NCI-H526 (cell line): Measurements from ENCODE around the gene MSX1.

ENCODE experiments used
- DNase-seq, 2 experiments: peaks; one replicate each; lab custom pipeline; 2025; lab: John Stamatoyannopoulos, UW

The MSX1 gene

DNA sequence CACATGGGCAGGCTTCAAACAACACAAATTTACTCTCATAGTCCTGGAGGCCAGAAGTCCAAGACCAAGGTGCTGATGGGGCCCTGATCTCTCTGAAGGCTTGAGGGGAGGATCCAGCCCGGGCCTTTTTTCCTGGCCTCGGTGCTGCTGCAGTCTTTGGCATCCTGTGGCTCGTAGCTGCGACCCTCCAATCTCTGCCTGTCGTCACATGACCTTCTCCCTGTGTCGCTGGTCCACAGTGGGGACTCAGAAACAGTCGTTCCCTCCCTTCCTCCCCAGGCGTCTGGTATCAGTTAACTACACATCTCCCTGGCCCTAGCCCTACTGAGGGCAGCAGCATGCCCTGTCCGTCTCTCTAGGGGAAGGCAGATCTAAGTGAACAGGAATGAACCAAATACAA, 19.1 kb upstream of the MSX1 start:
- DNase-seq, result no peak

DNA sequence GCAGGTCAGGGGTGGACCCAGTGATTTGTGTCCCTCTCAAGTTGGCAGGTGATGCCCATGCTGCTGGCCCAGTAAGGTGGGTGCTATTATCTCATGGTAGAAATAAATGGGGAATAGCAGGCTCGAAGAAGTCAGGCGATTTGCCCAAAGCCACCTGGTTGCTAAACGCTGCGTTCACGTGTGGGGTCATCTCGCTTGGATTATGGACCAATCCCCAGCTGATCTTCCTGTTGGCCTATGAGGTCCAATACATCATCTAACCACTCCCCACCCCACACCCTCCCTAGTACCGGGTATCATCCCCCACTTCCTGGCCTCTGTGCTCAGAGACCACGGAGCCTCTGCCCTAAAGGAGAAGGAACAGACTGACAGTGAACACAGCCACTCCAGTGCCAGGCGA, 18.3 kb upstream of the MSX1 start:
- no peak for DNase-seq

DNA sequence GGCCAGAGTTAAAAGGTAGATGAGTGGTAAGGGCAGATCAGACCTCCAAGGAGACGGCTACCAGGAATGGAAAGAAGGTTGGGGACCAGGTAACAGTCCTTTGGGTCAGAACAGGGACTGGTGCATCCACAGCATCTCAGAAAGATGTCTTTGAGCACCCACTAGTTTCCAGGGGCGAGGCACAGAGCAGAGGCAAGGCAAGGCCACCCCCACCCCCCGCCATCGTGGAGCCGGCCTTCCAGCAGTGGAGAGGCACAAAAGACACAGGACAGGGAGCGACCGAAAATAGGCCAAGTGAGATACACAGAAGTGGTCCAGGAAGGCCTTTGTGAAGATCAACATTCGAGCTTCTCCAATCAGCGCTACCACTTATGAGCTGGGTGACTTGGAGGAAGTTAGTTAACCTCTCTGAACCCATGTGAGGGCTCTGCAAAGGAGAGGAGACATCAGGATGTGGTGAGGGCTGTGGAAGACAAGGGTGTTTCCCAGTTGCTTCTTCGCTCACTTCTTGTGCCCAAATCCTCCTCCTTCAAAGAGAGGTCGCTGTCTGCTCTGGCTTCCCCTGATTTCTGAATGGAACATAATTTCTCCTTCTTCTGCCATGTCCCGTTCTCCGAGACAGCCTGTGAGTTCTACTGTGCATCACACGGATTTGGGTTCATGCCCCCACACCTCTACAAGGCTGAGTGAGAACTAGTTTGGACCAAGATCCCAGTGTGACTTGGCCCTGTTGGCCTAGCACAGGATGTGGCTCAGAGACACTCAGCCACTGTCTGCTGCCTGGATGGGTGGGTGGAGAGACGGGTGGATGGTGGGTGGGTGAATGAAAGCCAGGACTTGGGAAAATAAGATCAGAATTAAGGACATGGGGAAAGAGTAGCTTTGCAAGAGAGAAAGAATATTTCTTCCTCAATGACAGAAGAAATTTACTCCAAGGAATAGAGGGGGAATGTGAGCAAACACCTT, 16.7 kb upstream of the MSX1 start:
- no peak for DNase-seq

DNA sequence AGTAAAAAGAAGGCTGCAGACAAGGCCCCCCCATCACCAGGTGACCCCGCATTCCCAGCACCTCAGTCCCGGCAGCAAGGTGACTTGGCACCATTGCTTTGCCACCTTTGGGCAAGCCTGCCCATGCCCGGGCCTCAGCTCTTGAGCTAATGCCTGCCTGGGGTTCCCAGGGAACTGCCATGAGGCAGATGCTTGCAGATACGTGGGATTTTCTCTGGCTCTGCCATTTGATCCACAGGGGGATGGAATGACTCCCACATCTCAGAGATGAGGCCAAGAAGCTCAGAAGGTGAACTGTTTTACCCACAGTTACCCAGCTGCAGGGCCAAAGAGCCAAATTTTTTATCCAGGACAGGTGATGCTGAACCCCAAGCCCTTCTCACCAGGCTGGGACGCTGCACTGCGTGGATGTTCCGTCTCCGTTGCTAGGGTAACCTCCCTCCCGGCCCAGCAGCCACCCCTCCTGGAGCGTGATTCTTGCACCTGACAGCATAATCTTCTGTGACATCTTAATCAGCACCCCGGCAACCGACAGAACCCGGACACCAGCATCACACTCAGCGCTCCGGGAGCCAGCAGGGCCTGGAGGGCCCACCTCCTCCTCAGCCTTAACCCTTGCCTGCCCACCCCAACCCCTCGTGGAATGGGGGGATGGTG, 15.7 kb upstream of the MSX1 start:
- no peak for DNase-seq

DNA sequence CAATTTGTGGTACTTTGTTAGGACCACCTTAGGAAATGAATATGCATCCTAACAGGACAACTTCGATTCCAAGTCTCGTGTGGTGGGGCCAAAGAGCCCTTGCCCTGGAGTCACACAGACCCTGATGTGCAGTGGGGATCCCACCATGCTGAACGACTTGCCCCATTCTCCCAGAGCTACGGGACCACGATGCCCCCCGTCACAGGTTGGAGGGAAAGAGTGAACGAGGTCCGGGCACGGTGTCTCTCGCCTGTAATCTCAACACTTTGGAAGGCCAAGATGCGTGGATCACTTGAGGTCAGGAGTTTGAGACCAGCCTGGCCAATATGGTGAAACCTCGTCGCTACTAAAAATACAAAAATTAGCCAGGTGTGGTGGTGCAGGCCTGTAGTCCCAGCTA, 14.4 kb upstream of the MSX1 start:
- no peak for DNase-seq

DNA sequence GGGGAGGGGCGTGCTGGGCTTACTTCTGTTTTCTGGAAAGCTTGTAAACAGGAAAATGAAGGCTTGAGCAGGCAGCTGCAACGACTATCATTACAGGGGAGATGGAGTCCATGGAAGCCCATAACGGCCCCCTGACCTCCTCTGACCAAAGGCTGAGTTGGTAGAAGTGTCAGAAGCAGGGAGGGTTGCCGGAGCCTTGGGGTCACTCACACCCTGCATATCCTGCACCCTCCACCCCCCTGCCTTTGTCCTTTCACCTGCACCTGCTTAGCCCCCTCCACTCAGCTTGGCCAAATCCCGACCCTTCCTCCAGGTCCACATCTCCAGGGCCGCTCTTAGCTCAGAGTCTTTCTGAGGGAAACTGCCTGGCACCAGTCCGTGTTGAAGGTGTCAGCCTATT, 12.5 kb upstream of the MSX1 start:
- DNase-seq, result no peak

DNA sequence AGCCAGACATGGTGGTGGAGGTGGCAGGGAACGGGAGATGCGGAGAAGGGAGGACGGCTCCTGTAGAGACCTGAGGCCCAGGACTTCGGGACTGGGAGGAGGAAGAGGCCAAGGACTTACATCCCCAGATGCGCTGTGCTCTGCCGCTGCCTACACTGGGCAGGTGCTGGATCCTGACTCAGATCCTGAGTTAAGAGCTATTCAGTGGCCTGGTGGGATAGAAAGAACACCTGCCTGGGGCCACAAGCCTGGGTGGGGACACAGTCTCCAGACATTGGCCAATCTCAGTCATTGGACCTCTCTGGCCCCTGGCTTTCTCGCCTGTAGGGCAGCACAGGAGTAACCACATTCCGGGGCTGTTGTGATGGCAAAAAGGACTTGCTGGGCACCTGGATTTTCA, 10.9 kb upstream of the MSX1 start:
- no peak for DNase-seq

DNA sequence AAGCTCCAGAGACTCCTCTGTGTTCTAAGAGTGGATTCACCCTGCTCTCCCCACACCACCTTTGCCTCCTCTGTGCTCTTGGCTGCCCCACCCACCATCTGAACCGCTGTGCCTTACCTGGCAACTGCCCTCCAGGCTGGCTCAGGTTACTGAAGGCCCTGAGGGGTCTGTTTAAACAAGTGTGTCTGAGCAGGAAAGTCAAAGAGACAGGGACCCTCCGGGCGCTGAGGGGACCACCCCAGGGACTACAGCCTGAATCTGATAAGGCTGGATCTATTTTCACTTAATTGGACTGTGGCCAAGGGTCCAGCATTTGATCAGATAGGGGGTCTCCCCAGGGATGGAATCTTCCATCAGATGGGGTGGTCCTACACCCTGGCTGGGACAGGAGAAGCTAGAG, 10.4 kb upstream of the MSX1 start:
- DNase-seq, result no peak

DNA sequence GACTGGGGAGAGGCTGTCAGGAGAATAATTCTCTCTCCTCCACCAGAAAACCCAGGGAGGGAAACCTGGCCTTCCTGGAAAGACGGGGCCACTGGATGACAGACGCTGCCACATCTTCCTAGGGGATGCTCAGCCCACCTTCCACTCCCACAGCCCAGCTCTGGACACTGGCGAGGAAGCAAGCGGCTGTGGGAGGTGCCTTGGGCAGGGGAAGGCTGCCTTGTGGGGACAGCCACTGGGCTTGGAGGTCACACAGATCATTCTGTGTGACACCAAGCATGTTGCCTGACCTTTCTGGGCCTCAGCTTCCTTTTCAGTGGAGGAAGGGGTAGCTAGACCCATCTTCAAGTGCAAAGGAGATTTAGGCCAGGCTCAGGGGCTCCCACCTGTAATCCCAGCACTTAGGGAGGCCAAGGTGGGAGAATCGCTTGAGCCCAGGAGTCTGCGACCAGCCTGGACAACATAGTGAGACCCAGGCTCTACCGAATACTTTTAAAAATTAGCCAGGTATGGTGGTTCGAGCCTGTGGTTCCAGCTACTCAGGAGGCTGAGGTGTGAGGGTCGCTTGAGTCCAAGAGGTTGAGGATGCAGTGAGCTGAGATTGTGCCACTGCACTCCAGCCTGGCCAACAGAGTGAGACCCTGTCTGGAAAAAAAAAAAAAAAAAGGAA, 9.8 kb upstream of the MSX1 start:
- no peak for DNase-seq

DNA sequence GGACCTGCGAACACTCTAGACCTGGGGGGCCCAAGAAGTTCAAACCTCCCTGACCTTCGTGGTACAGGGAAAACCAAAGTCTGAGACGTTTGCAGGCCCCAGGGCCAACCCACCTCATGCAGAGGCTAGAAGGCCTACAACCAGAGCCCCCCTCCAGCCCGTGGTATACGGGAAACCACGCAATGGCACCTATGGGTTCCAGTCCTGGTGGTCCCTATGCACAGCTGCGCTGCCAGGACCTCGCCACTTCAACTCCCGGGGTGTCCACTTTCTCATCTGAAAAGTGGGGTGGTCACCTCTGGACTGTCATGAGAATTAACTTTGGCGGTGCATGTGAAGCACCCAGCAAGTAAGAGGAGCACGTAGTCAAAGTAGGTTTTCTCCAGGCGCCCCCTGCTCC, 8.4 kb upstream of the MSX1 start:
- DNase-seq, result no peak

DNA sequence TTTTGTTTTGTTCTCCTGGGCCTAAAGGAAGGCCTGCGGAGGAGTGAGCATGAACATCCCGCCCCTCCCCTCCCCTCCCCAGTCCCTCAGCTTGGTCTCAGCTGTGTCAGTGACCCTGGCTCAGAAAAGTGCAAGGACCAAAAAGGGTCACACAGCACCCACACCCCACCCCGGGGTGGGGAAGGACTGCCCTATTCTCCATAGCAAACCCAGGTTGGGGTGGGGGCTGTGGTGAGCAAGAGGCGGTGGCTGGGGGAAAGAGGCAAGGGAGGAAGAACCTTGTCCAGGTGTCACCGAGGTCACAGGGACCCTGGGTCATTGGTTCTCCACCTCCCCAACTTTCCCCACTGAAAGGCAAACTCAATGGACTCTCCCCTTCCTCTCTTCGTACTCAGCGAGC, 7.6 kb upstream of the MSX1 start:
- no peak for DNase-seq

DNA sequence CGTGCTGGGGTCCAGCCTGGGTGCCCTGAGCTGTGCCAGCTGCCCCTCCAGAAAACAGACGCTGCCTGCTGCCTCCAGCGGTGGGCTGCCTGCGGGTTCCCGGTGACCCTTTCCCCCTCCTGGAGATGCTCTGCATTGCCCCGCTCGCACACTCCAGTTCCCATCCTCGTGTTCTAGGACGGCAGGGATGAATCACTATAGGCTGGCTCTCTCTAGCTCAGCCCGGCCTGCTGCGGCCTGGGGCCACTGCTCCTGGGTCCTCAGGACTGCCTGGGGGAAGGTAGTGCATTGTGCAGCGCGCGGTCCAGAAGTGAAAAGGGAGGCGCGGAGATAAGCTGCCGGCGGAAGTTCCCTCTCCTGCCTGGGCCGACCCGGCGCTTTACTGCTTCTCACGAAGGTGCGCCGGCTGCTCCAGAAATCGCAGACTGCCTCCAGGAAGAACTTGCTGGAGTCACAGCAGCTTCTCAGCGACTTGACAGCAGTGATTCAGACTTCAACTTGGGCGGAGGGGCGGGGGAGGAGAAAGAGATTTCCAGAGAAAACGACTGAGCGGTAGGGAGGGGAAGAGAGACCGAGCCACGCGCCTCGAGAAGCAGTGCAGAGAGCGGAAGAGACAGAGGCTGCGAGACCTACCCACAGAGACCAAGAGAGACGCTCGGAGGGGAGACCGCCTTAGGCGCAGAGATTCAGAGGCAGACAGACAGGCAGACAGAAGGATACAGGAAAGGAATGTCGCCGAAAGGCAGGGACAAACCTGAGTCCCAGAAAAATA, 6.7 kb upstream of the MSX1 start:
- DNase-seq, result no peak

DNA sequence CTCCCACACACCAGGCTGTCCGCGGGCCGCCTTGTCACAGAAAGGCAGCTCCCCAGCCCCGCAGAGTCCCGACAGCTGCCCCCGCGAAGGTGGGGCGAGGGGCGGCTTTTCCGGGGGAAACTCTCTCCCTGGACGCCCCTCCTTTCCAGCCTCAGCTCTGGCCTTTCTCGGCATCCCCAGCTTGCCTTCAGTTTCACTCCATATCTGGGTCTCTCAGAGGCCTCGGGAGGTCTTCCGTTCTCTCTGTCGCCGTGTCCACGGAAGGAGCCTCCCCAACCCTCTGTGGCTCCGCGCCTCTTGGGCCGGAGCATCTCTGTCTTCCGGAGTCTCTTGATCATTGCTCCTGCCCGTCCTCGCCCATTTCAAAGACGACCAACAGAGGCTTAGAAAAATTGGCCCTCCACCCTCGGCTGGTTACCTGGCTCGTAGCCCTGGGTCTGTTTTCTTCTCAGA, 6.1 kb upstream of the MSX1 start:
- no peak for DNase-seq

DNA sequence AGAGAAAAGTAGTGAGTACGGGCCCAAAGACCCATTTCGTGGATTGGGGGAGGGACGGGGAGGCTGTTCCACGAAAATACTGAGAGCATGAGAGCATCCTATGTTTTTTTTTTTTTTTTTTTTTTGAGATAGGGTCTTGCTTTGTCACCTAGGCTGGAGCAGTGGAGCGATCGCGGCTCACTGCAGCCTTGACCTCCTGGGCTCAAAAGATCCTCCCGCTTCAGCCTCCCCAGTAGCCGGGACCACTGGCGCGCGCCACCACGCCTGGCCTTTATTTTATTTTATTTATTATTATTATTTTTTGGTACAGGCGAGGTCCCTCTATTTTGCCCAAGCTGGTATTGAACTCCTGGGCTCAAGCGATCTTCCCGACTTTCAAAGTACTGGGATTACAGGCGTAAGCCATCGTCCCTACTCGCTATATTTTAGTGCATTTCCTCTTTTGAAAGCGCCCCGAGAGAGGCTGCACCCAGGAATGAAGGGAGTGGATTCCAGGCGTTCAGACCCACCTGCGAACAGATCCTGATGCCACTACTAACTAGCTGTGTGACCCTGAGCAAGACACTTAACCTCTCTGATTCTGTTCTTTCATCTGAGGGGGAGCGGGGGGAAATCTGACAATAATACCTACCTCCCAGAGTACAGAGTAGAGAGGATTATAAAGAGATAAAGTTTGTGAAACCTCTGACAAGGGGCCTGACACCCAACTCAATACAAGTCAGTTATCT, 5.4 kb upstream of the MSX1 start:
- no peak for DNase-seq

DNA sequence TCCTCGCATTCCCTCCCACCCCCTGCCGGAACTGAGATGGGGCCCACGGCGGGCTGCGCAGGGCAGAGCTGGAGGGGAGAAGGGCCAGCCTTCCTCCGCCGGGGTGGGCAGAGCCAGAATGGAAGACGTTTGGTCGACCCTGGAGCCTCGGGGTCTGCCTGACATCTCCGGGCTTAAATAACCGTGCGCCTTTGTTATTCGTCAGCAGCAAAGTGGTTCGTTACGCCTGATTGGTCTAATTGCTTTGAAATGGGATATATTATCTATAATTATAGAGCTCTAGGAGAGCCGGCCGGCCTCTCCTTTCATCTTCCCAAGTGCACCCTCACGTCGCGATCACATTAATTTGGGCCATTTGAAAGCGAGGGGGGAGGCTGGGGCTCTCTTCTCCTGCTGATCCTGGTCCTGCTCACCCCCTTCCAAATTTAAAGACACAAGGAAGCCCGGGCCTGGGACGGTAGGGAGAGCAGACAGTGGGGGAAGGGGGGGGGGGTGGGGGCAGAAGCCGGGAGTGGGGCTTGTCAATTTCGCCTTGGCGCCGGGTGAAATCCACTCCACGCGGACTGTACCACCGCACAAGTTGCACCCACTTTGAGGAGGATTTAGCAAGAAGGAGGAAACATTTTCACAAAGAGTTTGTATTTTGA, 4.7 kb upstream of the MSX1 start:
- DNase-seq, result no peak

DNA sequence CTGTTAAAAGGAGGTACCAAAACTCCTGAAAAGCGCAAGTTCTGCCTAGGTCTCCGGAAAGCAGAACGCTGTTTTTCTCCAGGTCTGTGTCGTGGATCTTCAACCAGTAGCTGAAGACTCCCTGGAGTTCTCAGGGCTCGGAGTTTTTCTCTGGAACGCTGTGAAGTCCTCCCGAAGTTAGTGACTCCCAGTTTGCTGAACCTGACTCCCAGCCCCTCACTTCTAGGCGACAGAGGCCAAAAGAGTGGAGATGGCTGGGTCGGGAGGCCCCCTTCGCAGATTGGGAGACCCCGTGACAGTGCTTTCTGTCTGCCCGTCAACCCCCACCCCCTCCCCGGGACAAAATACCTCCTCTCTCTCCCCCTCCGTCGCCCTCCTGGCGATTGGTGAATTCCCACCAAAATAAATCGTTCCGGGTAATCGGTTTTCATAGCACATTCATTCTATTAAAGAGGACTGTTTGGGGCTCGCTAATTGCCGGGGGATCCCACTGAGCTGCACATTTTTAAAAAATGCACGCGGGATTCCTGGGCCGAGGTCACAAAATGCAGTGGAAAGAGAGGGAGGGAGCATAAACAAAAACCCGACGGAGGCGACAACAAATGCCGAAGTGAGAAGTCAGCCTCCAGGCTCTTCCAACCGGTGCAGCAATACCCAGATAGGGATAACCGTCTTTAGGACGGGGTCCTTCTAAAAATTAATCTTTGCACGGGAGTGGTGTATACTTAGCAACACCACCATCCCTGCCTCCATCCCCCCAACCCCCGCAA, 4.0 kb upstream of the MSX1 start:
- no peak for DNase-seq

DNA sequence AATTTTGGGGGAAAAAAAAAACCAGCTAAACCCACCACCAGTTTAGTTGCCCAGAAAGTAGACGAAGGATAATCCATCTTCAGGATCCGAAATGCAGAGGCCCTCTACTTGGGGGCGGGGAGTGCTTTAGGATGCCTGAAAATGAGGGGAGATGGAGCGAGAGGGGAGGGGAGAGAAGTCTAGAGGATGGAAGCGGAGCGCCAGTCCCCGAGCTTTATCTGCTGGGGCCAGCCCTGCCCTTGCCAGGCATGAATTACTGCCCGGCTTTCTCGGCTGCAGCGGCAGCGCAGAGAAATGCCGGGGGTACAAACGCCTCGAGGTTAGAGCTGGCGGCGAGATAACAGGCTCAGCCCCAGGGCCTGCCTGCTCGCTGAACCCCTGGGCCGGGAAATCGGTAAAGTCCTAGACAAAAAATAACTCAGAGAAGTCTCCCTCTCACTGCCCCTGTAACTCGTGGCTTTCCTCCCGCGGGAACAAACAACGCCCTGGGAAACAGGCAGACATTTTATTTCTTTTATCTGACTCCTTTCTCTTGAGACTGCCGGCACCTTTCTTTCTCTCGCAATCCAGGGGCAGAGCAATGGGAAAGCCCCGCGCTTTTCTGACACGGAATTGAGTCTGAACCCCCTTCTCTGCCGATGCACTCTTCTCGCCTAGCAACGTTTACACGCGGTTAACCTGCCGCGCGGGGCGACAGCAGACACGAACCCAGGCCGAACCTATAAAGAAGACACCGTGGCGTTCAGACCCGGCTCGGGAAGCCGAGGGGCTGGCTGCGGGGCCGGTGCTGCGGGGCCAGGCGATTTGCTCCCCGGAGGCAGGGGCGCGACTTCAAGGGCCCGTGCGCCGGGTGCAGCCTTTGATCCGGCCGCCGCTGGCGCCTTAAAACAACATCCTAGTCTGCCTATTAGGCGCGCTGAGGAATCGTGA, 3.1 kb upstream of the MSX1 start:
- peak; percentile 39 to 71 for DNase-seq

DNA sequence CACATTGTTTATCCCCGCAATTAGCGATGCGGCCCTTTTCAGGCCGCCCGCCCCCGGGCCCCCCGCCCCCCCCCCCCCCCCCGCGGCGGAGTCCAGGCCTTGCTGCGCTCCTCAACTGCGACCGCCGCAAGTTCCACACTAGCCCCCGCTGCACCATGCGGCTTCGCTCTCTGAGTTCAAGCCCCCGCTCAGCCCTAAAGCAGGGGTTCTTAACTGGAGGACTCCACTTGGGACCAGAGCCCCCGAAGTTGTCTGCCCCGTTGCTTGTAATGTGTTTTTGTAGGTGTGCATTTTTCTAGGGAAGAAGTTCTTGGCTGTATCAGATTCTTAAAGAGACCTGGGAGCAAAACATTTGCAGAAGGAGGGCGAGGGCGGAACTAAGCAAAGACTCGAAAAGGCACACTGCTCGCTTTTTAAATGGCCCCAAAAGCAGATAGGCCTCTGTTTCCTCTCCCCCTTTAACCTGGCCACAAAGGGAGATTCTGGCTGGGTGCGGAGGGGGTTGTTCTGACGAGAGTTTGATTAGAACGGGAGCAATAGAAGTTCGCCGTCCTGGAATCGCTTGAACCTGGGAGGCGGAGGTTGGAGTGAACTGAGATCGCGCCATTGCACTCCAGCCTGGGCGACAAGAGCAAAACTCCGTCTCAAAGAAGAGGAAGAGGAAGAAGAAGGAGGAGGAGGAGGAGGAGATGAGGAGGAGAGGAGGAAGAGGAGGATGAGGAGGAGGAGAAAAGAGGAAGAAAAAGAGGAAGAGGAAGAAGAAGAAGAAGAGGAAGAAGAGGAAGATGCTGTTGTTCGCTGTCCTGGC, 2.3 kb upstream of the MSX1 start:
- DNase-seq, result no peak
